H54 (cell line): ENCODE measurements around the gene MT1HL1.

Experiments used
- DNase-seq: peaks from one replicate; pipeline ENCODE4 v3.0.0; 2011; ENCODE audit warnings: low spot score, mixed read lengths; ENCODE audit not compliant: insufficient read length
- FAIRE-seq: peaks from 3 replicates; lab custom pipeline; 2011; peaks lifted over from hg19 to GRCh38; lab: Jason Lieb, UNC
- POLR2A ChIP-seq: IDR thresholded peaks from 2 replicates; pipeline ENCODE4 v1.6.1; 2011; ENCODE audit warnings: low read depth, mild to moderate bottlenecking, low read length

The MT1HL1 gene

GRCh38 chr1:236966636-236967035 is 37.6 kb downstream of the MT1HL1 start:
- TF ChIP-seq POLR2A, result no peak
- no peak for DNase-seq
- FAIRE-seq, result no peak

- no peak for FAIRE-seq
- no peak for TF ChIP-seq POLR2A
- no peak for DNase-seq
These were observed 40.3 kb downstream of the MT1HL1 start for GRCh38 chr1:236963920-236964319.

GRCh38 chr1:236959112-236959511 is 45.1 kb downstream of the MT1HL1 start:
- TF ChIP-seq POLR2A, result no peak
- FAIRE-seq (no peak), DNase-seq (no peak)

- FAIRE-seq (no peak), DNase-seq (no peak)
- TF ChIP-seq POLR2A, result no peak
These were observed 47.0 kb downstream of the MT1HL1 start for GRCh38 chr1:236957235-236957634.
